Hematopoietic multipotent progenitor cell (in vitro differentiated cells): Measurements from ENCODE around the gene TDRD9. TPM values are rescaled to one million over a fixed set of nuclear protein-coding genes. Genes with fewer than 3 reads are reported as not detected.
"Not testable (repeated sequence)": the region's sequence is repeated elsewhere in the genome, so short reads cannot be mapped to it uniquely, and the experiment has no call there.

Experiments
- DNase-seq, 3 donors: peaks; one replicate each; pipeline ENCODE4 v3.0.0-alpha.2; 2011 to 2015; ENCODE audit warnings: low read depth in 2 of 3, low spot score in 2 of 3
- total RNA-seq: library from RNA; depleted of rRNA; stranded (reverse); fragments of >200 nt; gene quantifications from one replicate; pipeline ENCODE4 v1.2.3, GENCODE V29; 2012

Gene TDRD9, protein sequence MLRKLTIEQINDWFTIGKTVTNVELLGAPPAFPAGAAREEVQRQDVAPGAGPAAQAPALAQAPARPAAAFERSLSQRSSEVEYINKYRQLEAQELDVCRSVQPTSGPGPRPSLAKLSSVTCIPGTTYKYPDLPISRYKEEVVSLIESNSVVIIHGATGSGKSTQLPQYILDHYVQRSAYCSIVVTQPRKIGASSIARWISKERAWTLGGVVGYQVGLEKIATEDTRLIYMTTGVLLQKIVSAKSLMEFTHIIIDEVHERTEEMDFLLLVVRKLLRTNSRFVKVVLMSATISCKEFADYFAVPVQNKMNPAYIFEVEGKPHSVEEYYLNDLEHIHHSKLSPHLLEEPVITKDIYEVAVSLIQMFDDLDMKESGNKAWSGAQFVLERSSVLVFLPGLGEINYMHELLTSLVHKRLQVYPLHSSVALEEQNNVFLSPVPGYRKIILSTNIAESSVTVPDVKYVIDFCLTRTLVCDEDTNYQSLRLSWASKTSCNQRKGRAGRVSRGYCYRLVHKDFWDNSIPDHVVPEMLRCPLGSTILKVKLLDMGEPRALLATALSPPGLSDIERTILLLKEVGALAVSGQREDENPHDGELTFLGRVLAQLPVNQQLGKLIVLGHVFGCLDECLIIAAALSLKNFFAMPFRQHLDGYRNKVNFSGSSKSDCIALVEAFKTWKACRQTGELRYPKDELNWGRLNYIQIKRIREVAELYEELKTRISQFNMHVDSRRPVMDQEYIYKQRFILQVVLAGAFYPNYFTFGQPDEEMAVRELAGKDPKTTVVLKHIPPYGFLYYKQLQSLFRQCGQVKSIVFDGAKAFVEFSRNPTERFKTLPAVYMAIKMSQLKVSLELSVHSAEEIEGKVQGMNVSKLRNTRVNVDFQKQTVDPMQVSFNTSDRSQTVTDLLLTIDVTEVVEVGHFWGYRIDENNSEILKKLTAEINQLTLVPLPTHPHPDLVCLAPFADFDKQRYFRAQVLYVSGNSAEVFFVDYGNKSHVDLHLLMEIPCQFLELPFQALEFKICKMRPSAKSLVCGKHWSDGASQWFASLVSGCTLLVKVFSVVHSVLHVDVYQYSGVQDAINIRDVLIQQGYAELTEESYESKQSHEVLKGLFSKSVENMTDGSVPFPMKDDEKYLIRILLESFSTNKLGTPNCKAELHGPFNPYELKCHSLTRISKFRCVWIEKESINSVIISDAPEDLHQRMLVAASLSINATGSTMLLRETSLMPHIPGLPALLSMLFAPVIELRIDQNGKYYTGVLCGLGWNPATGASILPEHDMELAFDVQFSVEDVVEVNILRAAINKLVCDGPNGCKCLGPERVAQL (N-terminal part only)
- total RNA-seq = 1.6 TPM

DNA sequence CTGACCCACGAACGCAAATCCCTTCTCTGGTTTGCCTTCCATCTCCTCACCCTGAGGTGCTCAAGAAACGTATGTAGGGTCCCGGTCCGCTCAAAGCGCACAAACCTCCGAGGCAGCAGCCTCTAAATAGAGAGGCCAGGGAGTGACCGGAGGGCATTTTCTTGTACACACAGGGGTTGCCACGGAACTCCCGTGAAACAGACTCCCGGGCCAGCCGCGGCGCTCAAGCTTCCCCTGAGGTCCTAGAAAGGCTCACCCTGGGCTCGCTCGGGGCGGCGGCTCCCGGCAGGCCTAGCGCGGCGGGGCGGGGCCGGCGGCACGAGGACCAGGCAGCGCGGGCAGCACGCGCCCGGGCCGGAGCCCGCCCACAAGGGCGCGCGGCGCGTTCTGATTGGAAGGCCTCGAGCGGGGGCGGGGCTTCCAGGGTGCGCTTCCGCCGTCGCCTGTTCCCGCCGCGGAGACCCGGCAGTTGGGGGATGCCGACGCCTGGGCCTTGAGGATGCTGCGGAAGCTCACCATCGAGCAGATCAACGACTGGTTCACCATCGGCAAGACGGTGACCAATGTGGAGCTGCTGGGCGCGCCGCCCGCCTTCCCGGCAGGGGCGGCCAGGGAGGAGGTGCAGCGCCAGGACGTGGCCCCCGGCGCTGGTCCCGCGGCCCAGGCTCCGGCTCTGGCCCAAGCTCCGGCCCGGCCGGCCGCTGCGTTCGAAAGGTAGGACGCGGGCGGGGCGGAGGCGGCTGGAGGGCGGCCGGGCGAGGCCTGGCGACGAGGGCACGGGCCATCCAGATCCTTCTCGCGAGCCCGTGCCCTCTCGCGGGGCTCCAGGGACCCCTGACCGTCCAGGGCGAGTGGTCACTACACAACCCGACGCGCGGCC, at the start of gene TDRD9:
Gene TDRD9, plus strand, starts transcription at position 446 of the 880 bp plus-strand sequence. Its CDS starts 54 bp downstream, at position 500.
- DNase-seq = no peak

- DNase-seq = no peak
Observed at GRCh38 chr14:103879118-103879569, 49.1 kb upstream of the TDRD9 start.

- no peak for DNase-seq
Observed at GRCh38 chr14:103879570-103880347, 48.5 kb upstream of the TDRD9 start.

DNA sequence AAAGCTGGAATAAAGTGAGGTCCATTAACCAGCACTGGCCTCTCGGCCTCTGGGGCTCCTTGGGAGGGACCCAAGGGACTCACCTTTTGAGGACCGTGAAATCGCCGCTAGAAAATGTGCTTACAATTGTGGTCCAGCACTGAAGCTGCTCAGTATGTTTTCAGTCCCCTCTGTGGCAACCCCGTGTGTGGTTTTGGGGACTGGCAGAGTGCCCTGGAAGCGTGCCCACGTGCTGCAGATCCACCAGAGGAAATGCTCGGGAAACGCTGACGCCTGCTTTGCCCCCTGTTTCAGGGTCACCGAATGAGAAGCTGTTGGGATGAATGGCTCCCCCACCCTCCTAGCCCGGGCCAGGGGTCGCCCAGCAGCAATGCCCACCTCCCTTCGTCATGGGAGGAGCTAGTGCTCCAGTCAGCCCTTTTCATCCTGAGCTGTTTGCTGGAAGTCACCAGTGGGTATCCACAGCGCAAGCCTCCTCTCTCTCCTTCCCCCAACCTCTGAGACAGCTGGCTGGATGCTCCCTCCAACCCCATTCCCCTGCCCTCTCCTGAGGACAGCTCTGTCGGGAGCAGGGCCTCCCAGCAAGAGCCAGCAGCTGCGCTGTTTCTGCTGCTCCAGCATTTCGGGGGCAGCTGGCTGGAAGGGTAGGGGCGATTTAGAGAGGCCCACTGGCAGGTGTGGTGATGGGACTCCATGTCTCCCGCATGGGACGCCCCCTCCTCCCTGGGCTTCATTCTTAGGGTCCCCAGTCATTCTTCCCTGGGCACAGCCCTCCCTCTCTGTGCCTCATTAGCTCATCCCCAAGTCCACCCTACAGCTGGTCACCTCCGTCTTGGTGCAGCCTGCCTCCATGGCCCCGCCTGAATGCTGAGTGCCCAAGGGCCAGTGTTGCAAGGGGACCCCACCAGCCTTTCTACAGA, 47.6 kb upstream of the TDRD9 start:
- DNase-seq = peak in 2 of 3 donors; percentile 86 to 90

DNA sequence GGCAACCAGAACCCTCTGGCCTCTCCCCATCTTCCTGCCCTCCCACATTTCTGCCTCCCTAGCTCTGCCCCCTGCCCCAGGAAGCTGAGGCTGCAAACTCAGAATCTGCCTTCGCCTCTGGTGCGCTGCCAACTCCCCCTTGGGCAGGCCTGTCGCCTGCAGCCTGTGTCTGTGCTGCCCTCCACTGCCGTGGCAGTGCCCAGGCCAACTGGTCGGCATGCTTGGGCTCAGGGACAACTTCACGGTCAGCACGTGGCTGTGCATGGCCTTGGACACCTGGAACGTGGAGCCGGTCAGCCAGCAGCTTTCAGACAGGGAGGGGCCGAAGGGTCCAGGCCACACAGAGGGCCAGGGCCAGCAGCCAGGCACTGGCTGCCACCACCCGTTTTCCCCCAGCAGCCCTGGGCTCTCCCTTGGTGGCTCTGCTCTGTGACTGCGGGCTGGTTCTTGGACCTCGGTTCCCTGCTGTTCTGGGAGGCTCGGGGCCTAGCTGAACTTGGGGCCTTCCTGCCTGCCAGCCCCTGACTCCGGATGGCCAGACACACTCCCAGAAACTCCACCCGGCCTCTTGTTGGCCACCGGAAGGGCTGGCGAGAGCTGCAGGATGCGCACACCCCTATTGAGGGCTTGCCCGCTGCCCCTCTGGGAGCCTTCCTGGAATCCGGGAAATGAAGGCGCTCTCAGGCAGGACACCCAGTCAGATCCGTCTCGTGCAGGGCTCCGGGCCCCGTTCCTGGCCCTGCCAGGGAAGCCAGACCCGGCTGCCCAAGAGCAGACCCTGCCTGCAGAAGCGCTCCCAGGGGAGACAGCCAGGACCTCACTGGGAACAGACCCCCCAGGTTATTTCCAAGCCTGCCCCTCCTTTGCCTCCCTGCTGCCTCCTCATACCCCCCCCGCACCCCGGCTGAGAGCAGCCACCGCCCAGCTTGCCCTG, 46.7 kb upstream of the TDRD9 start:
- peak in 1 of 3 donors; percentile 18 for DNase-seq

GRCh38 chr14:103882503-103883262, 45.6 kb upstream of the TDRD9 start:
- DNase-seq = no peak

GRCh38 chr14:103883263-103883523, 45.1 kb upstream of the TDRD9 start:
- DNase-seq = no peak

- DNase-seq = no peak
Observed at GRCh38 chr14:103884854-103885253, 43.4 kb upstream of the TDRD9 start.

DNA sequence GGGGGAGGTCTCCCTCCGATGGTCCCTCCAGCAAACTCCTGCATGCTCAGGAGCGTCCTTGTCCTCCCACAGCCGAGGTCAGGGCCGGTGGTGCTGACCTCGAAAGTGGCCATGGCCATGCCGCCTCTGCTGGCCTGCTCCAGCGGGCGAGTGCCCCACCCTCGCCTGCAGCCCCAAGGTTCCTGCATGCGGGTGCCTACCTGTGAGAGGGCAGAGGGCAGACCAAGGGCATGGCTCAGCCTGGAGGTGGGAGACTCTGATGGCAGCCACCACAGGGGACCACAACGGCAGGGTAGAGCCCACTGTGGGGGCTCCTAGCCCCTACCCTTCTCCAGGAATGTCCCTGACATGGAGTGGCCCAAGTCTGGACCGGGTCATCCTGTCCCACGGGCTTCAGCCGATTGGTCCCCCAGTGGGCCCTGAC, 42.7 kb upstream of the TDRD9 start:
- DNase-seq = no peak

DNA sequence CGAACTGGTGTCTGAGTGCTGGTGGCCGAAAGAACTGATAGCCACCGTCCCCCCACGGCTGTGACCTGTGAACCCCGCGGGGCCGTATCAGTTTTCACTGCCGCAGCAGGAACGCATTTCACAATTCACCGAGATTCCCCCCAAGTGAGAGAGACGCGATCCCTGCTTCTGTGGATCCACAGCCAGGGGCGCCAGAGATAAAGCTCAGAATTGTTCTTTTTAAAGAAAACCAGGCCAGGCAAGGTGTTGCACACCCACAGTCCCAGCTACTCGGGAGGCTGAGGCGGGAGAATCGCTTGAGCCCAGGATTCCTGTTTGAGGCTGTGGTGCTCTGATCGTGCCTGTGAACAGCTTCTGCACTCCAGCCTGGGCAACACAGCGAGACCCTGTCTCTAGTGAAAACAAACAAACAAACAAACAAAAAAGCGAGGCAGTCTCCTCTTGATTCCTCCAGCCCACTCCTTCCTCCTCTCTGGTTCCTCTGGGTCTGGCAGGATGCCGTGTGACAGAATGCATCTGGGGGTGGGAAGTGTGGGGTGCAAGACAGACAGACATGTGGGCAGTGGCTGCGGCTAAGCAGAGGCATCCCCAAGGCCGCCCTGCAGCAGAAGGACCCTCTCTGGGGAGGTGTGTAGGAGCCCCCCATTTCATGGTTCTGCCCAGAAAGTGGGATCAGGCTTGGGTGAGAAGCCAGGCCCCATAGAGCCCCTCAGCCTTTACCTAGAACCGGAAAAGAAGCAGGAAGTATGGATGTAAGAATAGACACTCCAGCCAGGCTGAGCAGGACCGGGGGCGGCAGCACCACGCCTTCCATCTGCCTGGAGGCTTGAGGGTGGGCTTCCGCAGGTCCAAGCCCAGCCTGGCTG, 41.7 kb upstream of the TDRD9 start:
- no peak for DNase-seq

DNA sequence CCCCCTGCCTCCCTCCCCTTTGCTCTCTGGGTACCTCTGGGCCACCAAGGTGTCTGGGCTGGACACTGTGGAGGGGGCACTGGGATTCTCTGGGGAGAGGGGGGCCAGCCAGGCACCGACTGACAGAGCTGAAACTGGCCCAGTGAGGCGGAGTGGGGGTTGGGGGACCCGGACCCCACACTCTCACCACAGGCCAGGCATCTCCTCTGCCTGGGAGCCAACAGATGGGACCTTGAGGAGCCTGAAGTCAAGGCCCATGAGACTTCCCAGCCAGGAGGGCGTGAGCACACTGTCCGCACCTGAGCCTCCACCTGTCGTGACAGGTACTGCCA, 41.1 kb upstream of the TDRD9 start:
- no peak for DNase-seq

GRCh38 chr14:103887557-103888115, 40.6 kb upstream of the TDRD9 start:
- no peak for DNase-seq

GRCh38 chr14:103889002-103889312, 39.3 kb upstream of the TDRD9 start:
- not testable (repeated sequence) for DNase-seq

- DNase-seq = no peak
Observed at GRCh38 chr14:103889313-103890051, 38.8 kb upstream of the TDRD9 start.

DNA sequence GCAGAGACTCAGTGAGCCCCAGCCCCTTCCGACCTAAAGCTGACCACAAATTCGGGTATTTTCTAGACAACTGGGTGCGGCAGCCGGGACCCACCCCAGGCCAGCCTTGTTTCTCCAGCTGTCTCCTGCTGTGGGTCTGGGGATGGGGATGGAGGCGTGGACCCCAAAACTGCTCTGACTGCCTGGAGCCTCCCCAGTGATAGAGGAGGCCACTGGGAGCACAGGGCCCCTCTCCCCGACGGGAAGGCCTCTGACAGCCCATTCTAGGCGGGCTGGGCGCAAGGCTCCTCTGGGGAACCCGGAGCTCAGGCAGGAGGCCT, 38.2 kb upstream of the TDRD9 start:
- no peak for DNase-seq
